ENCODE results near the gene CHRNA3.

Gene CHRNA3

DNA sequence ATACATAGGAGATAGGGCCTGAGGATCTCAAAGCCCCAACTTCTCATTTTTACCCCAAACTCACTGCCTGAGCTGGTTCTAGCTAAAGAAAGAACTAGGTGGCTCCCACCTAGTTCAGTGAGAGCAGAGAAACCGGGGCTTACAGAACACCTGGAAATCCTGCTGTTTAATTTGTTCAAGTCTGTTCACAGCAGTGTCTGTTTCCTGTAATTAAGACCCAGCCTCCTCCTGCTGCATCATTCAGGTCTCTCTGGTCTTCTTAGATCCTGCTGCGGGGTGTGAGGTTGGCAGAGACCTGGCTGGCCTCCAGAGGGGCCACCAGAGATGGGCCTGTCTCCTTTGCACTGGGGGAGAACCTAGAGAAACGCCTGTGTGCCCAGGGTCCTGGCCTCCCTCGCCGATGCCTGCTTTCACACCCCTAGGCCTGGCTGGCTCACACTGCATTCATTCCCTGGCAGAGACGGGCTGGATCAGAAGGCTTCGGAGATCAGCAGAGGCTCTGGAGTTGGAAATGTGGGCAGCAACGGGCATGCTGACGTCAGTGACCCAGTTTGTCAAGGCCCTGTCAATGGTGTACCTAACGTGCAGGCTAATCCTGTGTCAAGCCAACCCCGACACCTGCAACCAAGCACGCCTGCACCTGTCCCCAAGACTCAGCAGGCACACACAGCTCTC is 4.9 kb upstream of the CHRNA3 start:
- H3K4me1 ChIP-seq (ENCODE audit: control insufficient read depth, insufficient read depth, low read length): peaks cover 2% of the 10 kb centered on the region
- H3K9ac ChIP-seq (ENCODE audit: low read length in 2 of 2): no peak overlapping the region
- H3K27me3 ChIP-seq (ENCODE audit: control insufficient read depth in 1 of 2, insufficient read depth in 2 of 2, low read length in 2 of 2): peaks cover 0 to 2% of the 10 kb centered on the region in 2 donors
- no peaks in the 10 kb centered on the region for H3K9me3 ChIP-seq (ENCODE audit: control insufficient read depth in 2 of 2, low read length in 2 of 2)
- no peak overlapping the region for H3K27ac ChIP-seq (ENCODE audit: low read length)
- no peak overlapping the region for H3K4me3 ChIP-seq (ENCODE audit: low read length in 2 of 2)
- no peaks in the 10 kb centered on the region for H3K36me3 ChIP-seq (ENCODE audit: control insufficient read depth in 2 of 2, insufficient read depth in 2 of 2, low read length in 2 of 2)

DNA sequence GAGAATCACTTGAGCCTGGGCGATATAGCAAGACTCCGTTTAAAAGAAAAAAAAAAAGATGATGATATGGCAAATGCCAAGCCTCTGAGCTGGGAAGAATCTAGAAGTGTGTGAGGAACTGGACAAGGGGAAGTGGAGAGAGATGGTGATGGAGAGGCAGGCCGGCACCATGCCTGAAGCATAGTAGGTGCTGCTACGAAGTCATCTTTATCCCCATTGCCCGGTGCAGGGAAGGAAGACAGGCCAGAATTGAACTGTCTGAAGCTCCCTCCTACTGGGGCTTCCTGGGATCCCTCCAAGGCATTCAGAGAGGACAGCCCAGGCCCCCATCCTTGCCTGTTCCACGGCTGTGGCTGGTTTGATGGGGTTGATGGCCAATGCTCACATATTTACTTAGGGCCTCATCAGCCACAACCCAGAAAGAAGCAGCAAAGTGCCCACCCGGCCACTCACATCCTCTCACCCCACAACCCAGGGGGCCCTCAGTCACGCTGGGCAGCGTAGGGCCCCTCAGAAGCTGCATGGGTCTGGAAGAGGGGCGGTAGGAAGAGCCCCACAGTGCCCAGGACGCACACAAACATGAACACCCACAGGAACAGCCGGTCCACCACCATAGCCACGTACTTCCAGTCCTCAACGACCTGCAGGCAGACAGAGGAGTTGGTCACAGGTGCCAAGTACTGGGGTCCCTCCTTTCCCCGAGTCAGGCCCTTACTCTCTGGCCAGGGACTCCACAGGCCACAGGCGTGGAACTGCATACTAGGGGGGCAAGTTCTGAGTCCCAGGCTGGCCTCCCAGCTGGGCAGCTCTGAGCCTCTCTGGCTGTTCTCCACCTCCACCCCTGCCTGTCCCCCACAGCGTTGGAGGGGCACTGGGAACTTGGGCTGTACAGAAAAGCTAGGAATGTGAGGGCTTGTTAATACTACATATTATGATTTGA is 4.1 kb upstream of the CHRNA3 start:
- no peak overlapping the region for H3K4me3 ChIP-seq (ENCODE audit: low read length in 2 of 2)
- H3K27ac ChIP-seq (ENCODE audit: low read length): no peak overlapping the region
- peaks cover 6% of the 10 kb centered on the region for H3K4me1 ChIP-seq (ENCODE audit: control insufficient read depth, insufficient read depth, low read length)
- no peak overlapping the region for H3K9ac ChIP-seq (ENCODE audit: low read length in 2 of 2)
- H3K27me3 ChIP-seq (ENCODE audit: control insufficient read depth in 1 of 2, insufficient read depth in 2 of 2, low read length in 2 of 2): peaks cover 0 to 2% of the 10 kb centered on the region in 2 donors
- no peaks in the 10 kb centered on the region for H3K9me3 ChIP-seq (ENCODE audit: control insufficient read depth in 2 of 2, low read length in 2 of 2)
- no peaks in the 10 kb centered on the region for H3K36me3 ChIP-seq (ENCODE audit: control insufficient read depth in 2 of 2, insufficient read depth in 2 of 2, low read length in 2 of 2)

DNA sequence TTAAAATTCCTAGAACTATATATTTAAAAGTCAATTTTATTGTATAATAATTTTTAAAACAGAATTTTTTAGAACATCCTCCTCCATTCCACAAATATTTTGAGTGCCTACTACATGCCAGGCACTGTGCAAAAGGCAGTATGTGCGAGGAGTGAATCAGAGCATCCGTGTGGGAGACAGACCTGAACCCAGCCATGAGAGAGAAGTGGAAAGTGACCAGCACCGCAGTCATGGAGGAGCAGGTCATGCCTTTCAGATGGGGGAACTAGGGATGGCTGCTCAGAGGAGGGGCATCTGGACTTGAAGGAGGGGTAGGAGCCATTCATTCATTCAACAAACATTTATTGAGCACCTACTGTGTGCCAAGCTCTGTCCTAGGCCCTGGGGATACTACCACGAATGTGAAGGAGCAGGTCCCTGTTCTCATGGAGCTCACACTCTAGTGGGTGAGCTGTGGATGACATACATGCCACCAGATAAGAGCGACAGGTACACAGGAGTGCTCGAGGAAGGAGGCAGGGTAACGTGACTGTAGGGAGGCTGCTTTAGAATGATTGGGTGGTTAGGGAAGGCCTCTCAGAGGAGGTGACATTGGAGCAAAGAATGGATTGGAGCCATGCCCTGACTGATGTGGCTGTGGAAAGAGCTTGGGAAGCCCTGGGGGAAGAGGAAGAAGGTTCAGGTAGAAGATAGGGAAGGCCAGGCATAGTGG is 3.1 kb upstream of the CHRNA3 start:
- Histone ChIP-seq H3K4me3 (ENCODE audit: low read length in 2 of 2) (no peak overlapping the region), H3K27me3 (ENCODE audit: control insufficient read depth in 1 of 2, insufficient read depth in 2 of 2, low read length in 2 of 2) (peaks cover 2 to 5% of the 10 kb centered on the region in 2 donors), H3K4me1 (ENCODE audit: control insufficient read depth, insufficient read depth, low read length) (peaks cover 16% of the 10 kb centered on the region), H3K27ac (ENCODE audit: low read length) (no peak overlapping the region), H3K36me3 (ENCODE audit: control insufficient read depth in 2 of 2, insufficient read depth in 2 of 2, low read length in 2 of 2) (no peaks in the 10 kb centered on the region), H3K9ac (ENCODE audit: low read length in 2 of 2) (no peak overlapping the region), H3K9me3 (ENCODE audit: control insufficient read depth in 2 of 2, low read length in 2 of 2) (no peaks in the 10 kb centered on the region)

DNA sequence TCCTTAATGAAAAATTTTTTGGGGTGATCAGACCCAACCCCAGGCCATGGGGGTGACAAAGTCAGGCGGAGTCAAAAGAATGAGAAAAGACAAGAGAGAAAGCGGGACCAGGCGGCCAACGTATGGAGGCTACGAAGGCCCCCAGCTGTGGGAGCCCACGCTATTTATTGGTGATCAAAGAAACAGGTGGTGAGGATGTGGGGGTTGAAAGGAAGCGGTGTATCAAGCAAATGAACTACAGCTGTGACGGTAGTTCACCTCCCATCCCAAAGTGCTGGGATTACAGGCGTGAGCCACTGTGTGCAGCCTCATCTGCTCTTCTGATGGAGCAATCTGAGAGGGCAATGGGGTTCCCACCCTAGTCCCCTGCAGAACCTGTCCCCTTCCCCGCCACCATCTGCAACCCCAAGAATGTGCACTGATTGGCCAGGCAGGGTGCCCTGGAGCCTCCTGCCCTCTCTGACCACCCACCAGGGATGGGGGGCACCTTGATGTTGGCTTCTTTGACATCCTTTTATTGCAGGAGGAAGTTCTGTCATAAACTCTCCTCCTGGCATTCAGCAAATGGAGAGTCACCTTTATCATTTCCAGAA is 1.1 kb upstream of the CHRNA3 start:
- Histone ChIP-seq H3K36me3 (ENCODE audit: control insufficient read depth in 2 of 2, insufficient read depth in 2 of 2, low read length in 2 of 2) (peaks cover 0 to 3% of the 10 kb centered on the region in 2 donors), H3K27ac (ENCODE audit: low read length) (no peak overlapping the region), H3K27me3 (ENCODE audit: control insufficient read depth in 1 of 2, insufficient read depth in 2 of 2, low read length in 2 of 2) (peaks cover 2 to 6% of the 10 kb centered on the region in 2 donors), H3K9me3 (ENCODE audit: control insufficient read depth in 2 of 2, low read length in 2 of 2) (no peaks in the 10 kb centered on the region), H3K9ac (ENCODE audit: low read length in 2 of 2) (no peak overlapping the region), H3K4me3 (ENCODE audit: low read length in 2 of 2) (no peak overlapping the region), H3K4me1 (ENCODE audit: control insufficient read depth, insufficient read depth, low read length) (peaks cover 27% of the 10 kb centered on the region)

DNA sequence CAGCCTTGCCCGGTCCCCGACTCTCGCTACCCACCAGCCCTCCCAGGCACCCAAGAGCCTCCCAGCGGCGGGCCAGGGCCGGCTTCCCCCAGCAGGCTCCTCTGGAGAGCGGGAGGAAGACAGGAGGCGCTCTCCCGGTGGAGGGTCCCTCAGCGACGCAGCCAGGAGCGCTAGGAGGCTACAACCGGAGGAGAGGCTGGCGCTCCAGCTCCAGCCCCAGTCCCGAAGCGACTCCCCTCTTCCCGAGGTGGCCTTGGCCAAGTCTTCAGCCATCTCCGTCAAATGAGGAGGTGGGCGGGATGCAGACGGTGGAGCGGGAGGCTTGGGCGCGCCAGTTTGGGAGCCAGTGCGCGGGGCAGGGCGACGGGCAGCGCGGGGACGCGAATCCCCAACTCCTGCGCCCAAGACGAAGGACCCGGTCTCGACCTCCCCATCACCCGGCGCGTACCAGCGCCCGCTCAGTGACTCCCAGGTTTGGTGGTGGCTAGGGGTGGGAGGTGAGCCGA is 722 bp downstream of the CHRNA3 start:
- peak overlapping the region; percentile 64 to 73 for H3K4me3 ChIP-seq (ENCODE audit: low read length in 2 of 2)
- peaks cover 0 to 3% of the 10 kb centered on the region in 2 donors for H3K36me3 ChIP-seq (ENCODE audit: control insufficient read depth in 2 of 2, insufficient read depth in 2 of 2, low read length in 2 of 2)
- peaks cover 27% of the 10 kb centered on the region for H3K4me1 ChIP-seq (ENCODE audit: control insufficient read depth, insufficient read depth, low read length)
- peak overlapping the region; percentile 21 to 46 for H3K9ac ChIP-seq (ENCODE audit: low read length in 2 of 2)
- H3K27ac ChIP-seq (ENCODE audit: low read length): peak overlapping the region; percentile 74
- H3K27me3 ChIP-seq (ENCODE audit: control insufficient read depth in 1 of 2, insufficient read depth in 2 of 2, low read length in 2 of 2): peaks cover 2 to 4% of the 10 kb centered on the region in 2 donors
- H3K9me3 ChIP-seq (ENCODE audit: control insufficient read depth in 2 of 2, low read length in 2 of 2): no peaks in the 10 kb centered on the region

DNA sequence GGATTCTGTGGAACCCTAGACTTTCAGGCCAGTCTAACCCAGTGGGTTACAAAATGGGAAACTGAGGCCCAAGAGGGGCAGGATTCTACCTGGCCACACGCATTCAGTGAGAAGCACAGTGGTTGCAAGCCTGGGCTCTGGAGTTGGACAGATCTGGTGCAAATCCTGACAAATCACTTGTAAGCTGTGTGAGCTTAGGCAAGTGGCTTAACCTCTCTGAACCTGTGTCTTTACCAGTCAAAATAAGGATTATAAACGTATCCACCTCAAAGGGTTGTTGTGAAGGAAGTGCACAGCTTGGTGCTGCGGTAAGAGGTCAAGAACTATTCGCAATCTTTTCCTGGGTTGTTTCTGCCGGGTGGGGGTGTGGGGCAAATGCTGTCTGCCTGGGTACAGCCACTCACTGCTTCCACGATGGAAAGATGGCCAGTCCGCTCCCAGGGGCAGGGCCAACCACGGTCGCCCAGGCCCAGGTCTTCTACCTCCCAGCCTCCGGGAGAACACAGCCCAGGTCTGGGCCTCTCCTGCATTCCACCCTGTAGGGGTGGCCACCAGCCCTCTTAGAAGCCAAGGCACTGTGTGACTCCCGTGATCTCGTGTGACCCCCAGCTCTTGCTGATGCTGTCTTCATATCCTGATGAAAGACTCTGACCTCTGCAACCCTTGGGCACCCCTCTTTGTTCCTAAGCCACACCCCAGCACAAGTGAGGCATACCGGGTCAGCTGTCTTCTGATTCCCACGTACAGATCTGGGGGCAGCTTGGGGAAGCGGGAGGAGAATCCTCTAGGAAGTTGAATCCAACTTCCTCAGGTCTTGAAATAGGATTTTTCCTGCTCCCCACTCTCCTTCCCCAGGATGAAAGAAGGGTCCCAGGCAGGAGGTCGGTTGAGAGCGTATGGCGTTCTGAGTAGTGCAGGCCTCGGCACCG is 1.5 kb downstream of the CHRNA3 start:
- Histone ChIP-seq H3K27me3 (ENCODE audit: control insufficient read depth in 1 of 2, insufficient read depth in 2 of 2, low read length in 2 of 2) (peaks cover 2 to 4% of the 10 kb centered on the region in 2 donors), H3K27ac (ENCODE audit: low read length) (peak overlapping the region; percentile 74), H3K36me3 (ENCODE audit: control insufficient read depth in 2 of 2, insufficient read depth in 2 of 2, low read length in 2 of 2) (peaks cover 0 to 3% of the 10 kb centered on the region in 2 donors), H3K9me3 (ENCODE audit: control insufficient read depth in 2 of 2, low read length in 2 of 2) (no peaks in the 10 kb centered on the region), H3K9ac (ENCODE audit: low read length in 2 of 2) (peak overlapping the region; percentile 21 to 46), H3K4me1 (ENCODE audit: control insufficient read depth, insufficient read depth, low read length) (peaks cover 25% of the 10 kb centered on the region), H3K4me3 (ENCODE audit: low read length in 2 of 2) (peak overlapping the region; percentile 64 to 73)

DNA sequence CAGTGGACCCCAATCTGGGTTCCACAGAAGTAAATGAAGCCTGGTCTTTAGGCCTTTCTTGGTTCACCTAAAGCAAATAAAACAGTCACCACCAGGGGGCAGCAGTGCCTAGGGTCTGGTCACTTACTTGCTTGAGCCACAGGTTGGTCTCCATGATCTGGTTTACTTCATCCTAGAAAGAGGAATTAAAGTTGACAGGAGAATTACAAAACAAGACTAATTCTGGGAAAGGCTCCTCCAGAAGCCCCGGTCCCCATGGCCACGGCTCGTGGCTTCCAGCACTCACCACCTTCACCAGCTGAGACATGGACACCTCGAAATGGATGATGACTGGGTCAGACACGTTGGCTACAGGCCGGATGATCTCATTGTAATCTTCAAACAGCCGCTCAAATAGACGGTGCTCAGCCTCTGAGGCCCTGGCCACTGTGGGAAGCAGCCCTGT is 2.3 kb downstream of the CHRNA3 start:
- no peaks in the 10 kb centered on the region for H3K9me3 ChIP-seq (ENCODE audit: control insufficient read depth in 2 of 2, low read length in 2 of 2)
- peak overlapping the region in 1 of 2 donors; percentile 21 for H3K9ac ChIP-seq (ENCODE audit: low read length in 2 of 2)
- H3K27me3 ChIP-seq (ENCODE audit: control insufficient read depth in 1 of 2, insufficient read depth in 2 of 2, low read length in 2 of 2): peaks cover 2 to 4% of the 10 kb centered on the region in 2 donors
- H3K4me3 ChIP-seq (ENCODE audit: low read length in 2 of 2): peak overlapping the region in 1 of 2 donors; percentile 73
- H3K4me1 ChIP-seq (ENCODE audit: control insufficient read depth, insufficient read depth, low read length): peaks cover 25% of the 10 kb centered on the region
- H3K27ac ChIP-seq (ENCODE audit: low read length): peak overlapping the region; percentile 74
- H3K36me3 ChIP-seq (ENCODE audit: control insufficient read depth in 2 of 2, insufficient read depth in 2 of 2, low read length in 2 of 2): peaks cover 0 to 3% of the 10 kb centered on the region in 2 donors

DNA sequence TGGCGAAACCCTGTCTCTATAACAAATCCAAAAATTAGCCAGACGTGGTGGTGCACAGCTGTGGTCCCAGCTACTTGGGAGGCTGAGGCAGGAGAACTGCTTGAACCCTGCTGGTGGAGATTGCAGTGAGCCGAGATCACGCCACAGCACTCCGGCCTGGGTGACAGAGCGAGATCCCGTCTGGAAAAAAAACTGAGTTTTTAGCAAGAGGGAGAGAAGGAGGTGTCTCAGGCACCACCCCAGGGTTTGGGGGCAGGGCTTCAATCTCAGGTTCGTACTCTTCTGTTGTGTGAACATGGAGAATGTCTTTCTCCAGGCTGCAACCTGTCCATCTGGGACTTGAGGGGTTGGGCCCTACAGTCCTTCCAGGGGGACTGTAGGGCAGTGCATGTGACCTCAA is 2.7 kb downstream of the CHRNA3 start:
- Histone ChIP-seq H3K9me3 (ENCODE audit: control insufficient read depth in 2 of 2, low read length in 2 of 2) (no peaks in the 10 kb centered on the region), H3K4me1 (ENCODE audit: control insufficient read depth, insufficient read depth, low read length) (peaks cover 25% of the 10 kb centered on the region), H3K27ac (ENCODE audit: low read length) (no peak overlapping the region), H3K27me3 (ENCODE audit: control insufficient read depth in 1 of 2, insufficient read depth in 2 of 2, low read length in 2 of 2) (peaks cover 2 to 4% of the 10 kb centered on the region in 2 donors), H3K4me3 (ENCODE audit: low read length in 2 of 2) (no peak overlapping the region), H3K36me3 (ENCODE audit: control insufficient read depth in 2 of 2, insufficient read depth in 2 of 2, low read length in 2 of 2) (peaks cover 0 to 3% of the 10 kb centered on the region in 2 donors), H3K9ac (ENCODE audit: low read length in 2 of 2) (no peak overlapping the region)

DNA sequence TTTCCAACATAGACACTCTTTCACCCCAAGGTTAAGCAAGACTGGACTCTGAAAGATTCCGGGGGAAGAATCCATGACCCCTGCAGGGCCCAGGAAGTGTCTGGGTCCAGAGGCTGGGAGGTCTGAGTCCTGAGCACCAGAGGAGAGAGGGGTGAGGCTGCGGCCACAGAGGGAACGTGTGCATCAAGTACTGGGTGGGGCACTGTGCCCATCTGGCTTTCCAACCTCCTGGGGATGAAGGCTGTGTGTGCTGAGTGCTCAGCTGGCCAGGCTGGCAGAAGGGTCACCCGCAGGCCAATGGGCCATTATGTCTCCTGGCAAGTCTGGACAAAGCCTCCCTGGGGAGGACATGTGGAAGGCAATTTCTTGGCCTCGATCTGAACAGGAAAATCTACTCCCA is 3.3 kb downstream of the CHRNA3 start:
- Histone ChIP-seq H3K9me3 (ENCODE audit: control insufficient read depth in 2 of 2, low read length in 2 of 2) (no peaks in the 10 kb centered on the region), H3K27ac (ENCODE audit: low read length) (no peak overlapping the region), H3K4me3 (ENCODE audit: low read length in 2 of 2) (no peak overlapping the region), H3K36me3 (ENCODE audit: control insufficient read depth in 2 of 2, insufficient read depth in 2 of 2, low read length in 2 of 2) (peaks cover 0 to 3% of the 10 kb centered on the region in 2 donors), H3K27me3 (ENCODE audit: control insufficient read depth in 1 of 2, insufficient read depth in 2 of 2, low read length in 2 of 2) (peaks cover 2 to 4% of the 10 kb centered on the region in 2 donors), H3K4me1 (ENCODE audit: control insufficient read depth, insufficient read depth, low read length) (peaks cover 25% of the 10 kb centered on the region), H3K9ac (ENCODE audit: low read length in 2 of 2) (no peak overlapping the region)
